HepG2 (cell line): Measurements from ENCODE around the gene MIGA2. TPM values are rescaled to one million over a fixed set of nuclear protein-coding genes. Genes with fewer than 3 reads are reported as not detected.

ENCODE experiments used
- ARNT ChIP-seq: fragments of 450-650 bp; IDR thresholded peaks from 2 replicates; pipeline ENCODE4 v1.6.1; 2017
- SETDB1 ChIP-seq: sonication (generic); formaldehyde crosslinking; IDR thresholded peaks from 2 replicates; pipeline ENCODE4 v1.5.1; 2020; ENCODE audit warnings: missing genetic modification reagents, mild to moderate bottlenecking, borderline replicate concordance
- STAT5B ChIP-seq: sonication (generic); formaldehyde crosslinking; IDR thresholded peaks from 2 replicates; pipeline ENCODE4 v1.4.0; 2020; ENCODE audit warnings: missing genetic modification reagents
- TOPORS ChIP-seq: sonication (generic); formaldehyde crosslinking; IDR thresholded peaks from 2 replicates; pipeline ENCODE4 v1.8.0; 2023; ENCODE audit warnings: mild to moderate bottlenecking, missing genetic modification reagents
- ZFYVE20 ChIP-seq: sonication (generic); formaldehyde crosslinking; IDR thresholded peaks from 2 replicates; pipeline ENCODE4 v1.8.0; 2023; ENCODE audit warnings: low read depth, mild to moderate bottlenecking, moderate library complexity, missing genetic modification reagents, borderline replicate concordance
- ZNF530 ChIP-seq: sonication (generic); formaldehyde crosslinking; IDR thresholded peaks from 2 replicates; pipeline ENCODE4 v1.5.0; 2020; ENCODE audit warnings: low read depth, mild to moderate bottlenecking, missing genetic modification reagents
- ZNF547 ChIP-seq: sonication (generic); formaldehyde crosslinking; IDR thresholded peaks from 2 replicates; pipeline ENCODE4 v1.5.1; 2020; ENCODE audit warnings: mild to moderate bottlenecking, missing genetic modification reagents
- ZNF556 ChIP-seq: sonication (generic); formaldehyde crosslinking; IDR thresholded peaks from 2 replicates; pipeline ENCODE4 v1.4.0; 2020; ENCODE audit warnings: mild to moderate bottlenecking, missing genetic modification reagents, borderline replicate concordance
- ZNF7 ChIP-seq: IDR thresholded peaks from 2 replicates; pipeline ENCODE4 v1.6.1; 2016; ENCODE audit warnings: missing biosample characterization, missing genetic modification reagents
- ZNF768 ChIP-seq: sonication (generic); formaldehyde crosslinking; IDR thresholded peaks from 2 replicates; pipeline ENCODE4 v1.4.0; 2020; ENCODE audit warnings: missing genetic modification reagents
- polyA plus RNA-seq, 8 experiments: library from polyadenylated mRNA; depleted of rRNA in 3 of 8; stranded (reverse) in 7 of 8; unstranded in 1 of 8; fragments of >200 nt; fragmentation: Illumina TruSeq in 4 of 8; extraction: Trizol in 4 of 8; gene quantifications; 2 replicates each; pipeline versions ENCODE4 v1.2.1 to v1.2.3, GENCODE V29; 2011 to 2016; ENCODE audit warnings: low read depth in 4 of 8, missing spikeins in 1 of 8, mixed read lengths in 1 of 8; ENCODE audit not compliant: insufficient read depth in 1 of 8
- total RNA-seq, 5 experiments: library from RNA; depleted of rRNA; stranded (reverse); fragments of >200 nt; fragmentation: Illumina TruSeq; extraction: Trizol; gene quantifications; 2 replicates each; pipeline ENCODE4 v1.2.3, GENCODE V29; 2016; ENCODE audit warnings: low read depth in 1 of 5
- TF ChIP-seq, protein P1 (sequence below): sonication (generic); formaldehyde crosslinking; IDR thresholded peaks from 2 replicates; pipeline ENCODE4 v1.4.0; 2020; ENCODE audit warnings: missing genetic modification reagents
- TF ChIP-seq, protein P2 (sequence below): sonication (generic); formaldehyde crosslinking; IDR thresholded peaks from 2 replicates; pipeline ENCODE4 v1.5.1; 2020; ENCODE audit warnings: missing genetic modification reagents, mild to moderate bottlenecking, borderline replicate concordance
- TF ChIP-seq, protein P3 (sequence below): sonication (generic); formaldehyde crosslinking; IDR thresholded peaks from 2 replicates; pipeline ENCODE4 v1.4.0; 2020; ENCODE audit warnings: missing genetic modification reagents, borderline replicate concordance

The MIGA2 gene
- total and polyA plus RNA-seq, 2 of the 13 experiments (the other 11 are each of a cell fraction or from before 2014, with no cell fraction given), result 10.8 to 17.1 TPM

DNA sequence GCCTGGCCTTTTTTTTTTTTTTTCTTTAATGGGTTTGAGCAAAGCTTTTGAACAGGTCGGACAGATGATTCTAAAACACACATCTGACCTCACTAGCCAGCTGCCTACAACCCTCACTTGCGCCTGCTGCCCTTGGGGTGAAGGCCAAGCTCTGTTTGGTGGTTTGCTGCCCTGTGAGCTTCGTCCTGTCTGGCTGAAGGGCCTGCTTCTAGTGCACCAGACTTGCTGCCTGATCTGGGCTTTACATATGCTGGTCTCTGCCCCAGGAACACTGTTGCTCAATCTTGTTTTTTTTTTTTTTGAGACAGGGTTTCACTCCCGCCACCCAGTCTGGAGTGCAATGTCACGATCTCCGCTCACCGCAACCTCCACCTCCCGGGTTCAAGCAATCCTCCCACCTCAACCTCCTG, 28.1 kb downstream of the MIGA2 start (continued):
- TF ChIP-seq SETDB1 (CRISPR knock-in tag) (no peak), ZNF530 (CRISPR knock-in tag) (no peak), ZNF7 (CRISPR knock-in tag) (no peak), STAT5B (peak; percentile 59; the same call in 1 of the 2 replicates), ZNF547 (CRISPR knock-in tag) (peak; percentile 19; the same call in 1 of the 2 replicates), ZNF556 (CRISPR knock-in tag) (peak; percentile 97; the same call in 1 of the 2 replicates), ZFYVE20 (CRISPR knock-in tag) (no peak), ZNF768 (CRISPR knock-in tag) (peak; percentile 33; the same call in 1 of the 2 replicates), TOPORS (CRISPR knock-in tag) (no peak), ARNT (no peak)
- TF ChIP-seq, protein P1, sequence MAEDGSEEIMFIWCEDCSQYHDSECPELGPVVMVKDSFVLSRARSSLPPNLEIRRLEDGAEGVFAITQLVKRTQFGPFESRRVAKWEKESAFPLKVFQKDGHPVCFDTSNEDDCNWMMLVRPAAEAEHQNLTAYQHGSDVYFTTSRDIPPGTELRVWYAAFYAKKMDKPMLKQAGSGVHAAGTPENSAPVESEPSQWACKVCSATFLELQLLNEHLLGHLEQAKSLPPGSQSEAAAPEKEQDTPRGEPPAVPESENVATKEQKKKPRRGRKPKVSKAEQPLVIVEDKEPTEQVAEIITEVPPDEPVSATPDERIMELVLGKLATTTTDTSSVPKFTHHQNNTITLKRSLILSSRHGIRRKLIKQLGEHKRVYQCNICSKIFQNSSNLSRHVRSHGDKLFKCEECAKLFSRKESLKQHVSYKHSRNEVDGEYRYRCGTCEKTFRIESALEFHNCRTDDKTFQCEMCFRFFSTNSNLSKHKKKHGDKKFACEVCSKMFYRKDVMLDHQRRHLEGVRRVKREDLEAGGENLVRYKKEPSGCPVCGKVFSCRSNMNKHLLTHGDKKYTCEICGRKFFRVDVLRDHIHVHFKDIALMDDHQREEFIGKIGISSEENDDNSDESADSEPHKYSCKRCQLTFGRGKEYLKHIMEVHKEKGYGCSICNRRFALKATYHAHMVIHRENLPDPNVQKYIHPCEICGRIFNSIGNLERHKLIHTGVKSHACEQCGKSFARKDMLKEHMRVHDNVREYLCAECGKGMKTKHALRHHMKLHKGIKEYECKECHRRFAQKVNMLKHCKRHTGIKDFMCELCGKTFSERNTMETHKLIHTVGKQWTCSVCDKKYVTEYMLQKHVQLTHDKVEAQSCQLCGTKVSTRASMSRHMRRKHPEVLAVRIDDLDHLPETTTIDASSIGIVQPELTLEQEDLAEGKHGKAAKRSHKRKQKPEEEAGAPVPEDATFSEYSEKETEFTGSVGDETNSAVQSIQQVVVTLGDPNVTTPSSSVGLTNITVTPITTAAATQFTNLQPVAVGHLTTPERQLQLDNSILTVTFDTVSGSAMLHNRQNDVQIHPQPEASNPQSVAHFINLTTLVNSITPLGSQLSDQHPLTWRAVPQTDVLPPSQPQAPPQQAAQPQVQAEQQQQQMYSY (CRISPR knock-in tag), result no peak
- TF ChIP-seq, protein P2, sequence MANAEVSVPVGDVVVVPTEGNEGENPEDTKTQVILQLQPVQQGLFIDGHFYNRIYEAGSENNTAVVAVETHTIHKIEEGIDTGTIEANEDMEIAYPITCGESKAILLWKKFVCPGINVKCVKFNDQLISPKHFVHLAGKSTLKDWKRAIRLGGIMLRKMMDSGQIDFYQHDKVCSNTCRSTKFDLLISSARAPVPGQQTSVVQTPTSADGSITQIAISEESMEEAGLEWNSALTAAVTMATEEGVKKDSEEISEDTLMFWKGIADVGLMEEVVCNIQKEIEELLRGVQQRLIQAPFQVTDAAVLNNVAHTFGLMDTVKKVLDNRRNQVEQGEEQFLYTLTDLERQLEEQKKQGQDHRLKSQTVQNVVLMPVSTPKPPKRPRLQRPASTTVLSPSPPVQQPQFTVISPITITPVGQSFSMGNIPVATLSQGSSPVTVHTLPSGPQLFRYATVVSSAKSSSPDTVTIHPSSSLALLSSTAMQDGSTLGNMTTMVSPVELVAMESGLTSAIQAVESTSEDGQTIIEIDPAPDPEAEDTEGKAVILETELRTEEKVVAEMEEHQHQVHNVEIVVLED (CRISPR knock-in tag), result peak; percentile 56; the same call in 1 of the 2 replicates
- TF ChIP-seq, protein P3, sequence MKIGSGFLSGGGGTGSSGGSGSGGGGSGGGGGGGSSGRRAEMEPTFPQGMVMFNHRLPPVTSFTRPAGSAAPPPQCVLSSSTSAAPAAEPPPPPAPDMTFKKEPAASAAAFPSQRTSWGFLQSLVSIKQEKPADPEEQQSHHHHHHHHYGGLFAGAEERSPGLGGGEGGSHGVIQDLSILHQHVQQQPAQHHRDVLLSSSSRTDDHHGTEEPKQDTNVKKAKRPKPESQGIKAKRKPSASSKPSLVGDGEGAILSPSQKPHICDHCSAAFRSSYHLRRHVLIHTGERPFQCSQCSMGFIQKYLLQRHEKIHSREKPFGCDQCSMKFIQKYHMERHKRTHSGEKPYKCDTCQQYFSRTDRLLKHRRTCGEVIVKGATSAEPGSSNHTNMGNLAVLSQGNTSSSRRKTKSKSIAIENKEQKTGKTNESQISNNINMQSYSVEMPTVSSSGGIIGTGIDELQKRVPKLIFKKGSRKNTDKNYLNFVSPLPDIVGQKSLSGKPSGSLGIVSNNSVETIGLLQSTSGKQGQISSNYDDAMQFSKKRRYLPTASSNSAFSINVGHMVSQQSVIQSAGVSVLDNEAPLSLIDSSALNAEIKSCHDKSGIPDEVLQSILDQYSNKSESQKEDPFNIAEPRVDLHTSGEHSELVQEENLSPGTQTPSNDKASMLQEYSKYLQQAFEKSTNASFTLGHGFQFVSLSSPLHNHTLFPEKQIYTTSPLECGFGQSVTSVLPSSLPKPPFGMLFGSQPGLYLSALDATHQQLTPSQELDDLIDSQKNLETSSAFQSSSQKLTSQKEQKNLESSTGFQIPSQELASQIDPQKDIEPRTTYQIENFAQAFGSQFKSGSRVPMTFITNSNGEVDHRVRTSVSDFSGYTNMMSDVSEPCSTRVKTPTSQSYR (CRISPR knock-in tag), result no peak
